EH (cell line): ENCODE measurements around the gene DPYSL4.
A peak's percentile ranks its signal among the peaks of the same experiment; 100 is the strongest.

Experiments
- DNase-seq: peaks from one replicate; pipeline ENCODE4 v3.0.0-alpha.2; 2015; ENCODE audit warnings: low read depth

The DPYSL4 gene

GRCh38 chr10:132243141-132243540 is 56.4 kb downstream of the DPYSL4 start:
- DNase-seq = no peak

- DNase-seq = no peak
Observed at GRCh38 chr10:132243626-132244025, 56.9 kb downstream of the DPYSL4 start.

GRCh38 chr10:132245056-132245455 is 58.3 kb downstream of the DPYSL4 start:
- DNase-seq = peak; percentile 28

- DNase-seq = no peak
Observed at GRCh38 chr10:132246296-132246695, 59.5 kb downstream of the DPYSL4 start.

GRCh38 chr10:132247943-132248342 is 61.2 kb downstream of the DPYSL4 start:
- DNase-seq = no peak

- peak; percentile 64 for DNase-seq
Observed at GRCh38 chr10:132248455-132249225, 61.9 kb downstream of the DPYSL4 start.

GRCh38 chr10:132249226-132249724 is 62.5 kb downstream of the DPYSL4 start:
- no peak for DNase-seq

- no peak for DNase-seq
Observed at GRCh38 chr10:132249824-132250375, 63.2 kb downstream of the DPYSL4 start.

- DNase-seq = no peak
Observed at GRCh38 chr10:132250481-132251475, 64.0 kb downstream of the DPYSL4 start.

- no peak for DNase-seq
Observed at GRCh38 chr10:132251928-132252327, 65.2 kb downstream of the DPYSL4 start.

- no peak for DNase-seq
Observed at GRCh38 chr10:132252412-132252811, 65.7 kb downstream of the DPYSL4 start.

- no peak for DNase-seq
Observed at GRCh38 chr10:132253092-132253687, 66.4 kb downstream of the DPYSL4 start.

GRCh38 chr10:132254841-132255240 is 68.1 kb downstream of the DPYSL4 start:
- DNase-seq = no peak
